GM12891 (cell line): ENCODE measurements around the gene CTNNA3.

ENCODE experiments used
- POLR2A ChIP-seq: IDR thresholded peaks from 2 replicates; pipeline ENCODE4 v1.6.1; 2011; ENCODE audit warnings: low read depth, low read length, control low read depth
- POLR2AphosphoS5 ChIP-seq: IDR thresholded peaks from 2 replicates; pipeline ENCODE4 v1.6.1; 2011; ENCODE audit warnings: low read depth, low read length, control low read depth
- POU2F2 ChIP-seq: IDR thresholded peaks from 2 replicates; pipeline ENCODE4 v1.6.1; 2011; ENCODE audit warnings: low read depth, mild to moderate bottlenecking, control low read depth, low read length, moderate library complexity
- SPI1 ChIP-seq: IDR thresholded peaks from 2 replicates; pipeline ENCODE4 v1.6.1; 2011; ENCODE audit warnings: low read depth, low read length, control low read depth
- TAF1 ChIP-seq: IDR thresholded peaks from 2 replicates; pipeline ENCODE4 v1.6.1; 2011; ENCODE audit warnings: low read depth, low read length, control low read depth

DNA sequence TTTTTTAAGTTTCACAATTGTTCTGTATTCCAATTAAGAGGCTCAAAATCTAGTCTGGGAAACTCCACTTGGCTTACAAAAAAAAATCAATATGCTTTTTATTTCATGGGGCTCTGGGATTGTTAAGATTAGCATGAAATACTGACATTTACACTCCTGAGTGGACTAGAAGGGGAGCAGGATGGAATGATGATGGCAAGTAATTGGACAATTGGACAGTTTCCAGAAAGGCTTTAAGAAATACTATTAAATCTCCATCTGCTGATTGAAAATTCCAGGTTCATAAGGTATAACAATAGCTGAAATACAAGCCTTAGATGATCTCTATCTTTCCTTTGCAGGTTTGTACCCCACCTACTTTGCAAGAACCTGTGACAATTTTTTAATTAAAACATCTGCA is 585.7 kb downstream of the CTNNA3 start:
- no peak for TF ChIP-seq POLR2A
- no peak for TF ChIP-seq POLR2AphosphoS5
- TF ChIP-seq TAF1 = no peak
- TF ChIP-seq POU2F2 = no peak
- TF ChIP-seq SPI1 = no peak
